Thyroid gland (tissue), 4 donors: ENCODE data around the gene ASCC1.

ENCODE experiments used
- CTCF ChIP-seq, 6 experiments: fragments of 200-600 bp in 3 of 6; fragments of 450-650 bp in 3 of 6; sonication (generic) in 3 of 6; IDR thresholded peaks; one replicate each; pipeline ENCODE4 v1.5.1; 2016 to 2019; ENCODE audit warnings: antibody characterized with exemption in 6 of 6, mild to moderate bottlenecking in 2 of 6, inconsistent platforms in 1 of 6, moderate library complexity in 1 of 6
- POLR2A ChIP-seq, 2 donors: fragments of 450-650 bp; IDR thresholded peaks; one replicate each; pipeline ENCODE4 v1.6.1; 2017; ENCODE audit warnings: antibody characterized with exemption in 2 of 2, mild to moderate bottlenecking in 2 of 2, moderate library complexity in 1 of 2

- TF ChIP-seq CTCF (IDR thresholded peaks at IDR 0.05) (peak; percentile 95 to 100 (median 99)), POLR2A (IDR thresholded peaks at IDR 0.05) (no peak)
Observed at GRCh38 chr10:72048450-72049124, 167.5 kb downstream of the ASCC1 start.
